Sigmoid colon (tissue), 7 donors: Measurements from ENCODE around the gene PPP2R2C. TPM values are rescaled to one million over a fixed set of nuclear protein-coding genes. Genes with fewer than 3 reads are reported as not detected.

ENCODE experiments used
- DNase-seq: peaks from one replicate; pipeline ENCODE4 v3.0.0-alpha.2; 2019
- H3K27ac ChIP-seq, 4 donors: fragments of 200-600 bp; sonication (generic); one replicate each; pipeline ENCODE4 v1.5.1; 2016 to 2019; ENCODE audit warnings: mild to moderate bottlenecking in 1 of 4
- H3K27me3 ChIP-seq, 3 donors: fragments of 200-600 bp; sonication (generic); one replicate each; pipeline ENCODE4 v1.5.1; 2019; ENCODE audit warnings: mild to moderate bottlenecking in 1 of 3
- H3K36me3 ChIP-seq, 4 donors: fragments of 200-600 bp; sonication (generic); one replicate each; pipeline ENCODE4 v1.5.1; 2016 to 2019
- H3K4me1 ChIP-seq, 4 donors: fragments of 200-600 bp; sonication (generic); one replicate each; pipeline ENCODE4 v1.5.1; 2017 to 2019
- H3K4me3 ChIP-seq, 4 donors: fragments of 200-600 bp; sonication (generic); one replicate each; pipeline ENCODE4 v1.5.1; 2017 to 2019; ENCODE audit warnings: mild to moderate bottlenecking in 2 of 4, moderate library complexity in 1 of 4
- H3K9me3 ChIP-seq, 4 donors: fragments of 200-600 bp in 3 of 4; sonication (generic) in 3 of 4; one replicate each; pipeline versions ENCODE4 v1.5.1 to v1.6.1; 2013 to 2019
- CTCF ChIP-seq, 4 experiments: fragments of 450-650 bp in 3 of 4; fragments of 200-600 bp in 1 of 4; IDR thresholded peaks; one replicate each; pipeline ENCODE4 v1.5.1; 2016 to 2019; ENCODE audit warnings: antibody characterized with exemption in 4 of 4, mild to moderate bottlenecking in 3 of 4, moderate library complexity in 2 of 4
- EP300 ChIP-seq, 4 donors: sonication (generic); formaldehyde crosslinking; IDR thresholded peaks; one replicate each; pipeline ENCODE4 v1.6.1; 2017; ENCODE audit warnings: antibody characterized with exemption in 4 of 4
- POLR2A ChIP-seq, 2 donors: fragments of 450-650 bp; IDR thresholded peaks; one replicate each; pipeline ENCODE4 v1.6.1; 2016; ENCODE audit warnings: antibody characterized with exemption in 2 of 2, mild to moderate bottlenecking in 2 of 2, moderate library complexity in 2 of 2
- POLR2AphosphoS5 ChIP-seq, 4 donors: sonication (generic); formaldehyde crosslinking; IDR thresholded peaks; one replicate each; pipeline ENCODE4 v1.6.1; 2017; ENCODE audit warnings: antibody characterized with exemption in 4 of 4
- WGBS, 2 donors: extraction: QIAGEN DNeasy Blood & Tissue Kit; methylation state at CpG; one replicate each; pipeline ENCODE4 v1.1.7; 2013; 5-methylcytosine and 5-hydroxymethylcytosine counted together
- intact Hi-C: fragments of 100-400 bp; cut with DNase I; formaldehyde crosslinking; loops from one replicate; pipeline ENCODE4 v1.15.1; 2023
- polyA plus RNA-seq, 3 donors: library from polyadenylated mRNA; stranded (reverse); fragments of 200-250 nt; gene quantifications; one replicate each; pipeline ENCODE4 v1.2.3, GENCODE V29; 2013
- total RNA-seq, 4 donors: library from RNA; depleted of rRNA; stranded (reverse); fragments of >200 nt; gene quantifications; one replicate each; pipeline ENCODE4 v1.1.0, GENCODE V29; 2016
- donor health status: healthy with polysubstance abuse.
- donor health status: Bipolar disorder and iron deficiency.
- donor health status: healthy.

Gene PPP2R2C
- total and polyA plus RNA-seq, 7 donors, result 0.49 to 2.8 (median 1.1) TPM; not detected in 2

GRCh38 chr4:6452897-6453687 lies 19.3 kb downstream of the PPP2R2C start:
- no peak overlapping the region for H3K27ac ChIP-seq
- DNase-seq, result no peak
- no peaks in the 10 kb centered on the region for H3K9me3 ChIP-seq
- no peaks in the 10 kb centered on the region for H3K36me3 ChIP-seq
- no peaks in the 10 kb centered on the region for H3K4me1 ChIP-seq
- peaks cover 0 to 26% (median 0%) of the 10 kb centered on the region in 3 donors for H3K27me3 ChIP-seq
- no peak for TF ChIP-seq POLR2AphosphoS5 (IDR thresholded peaks at IDR 0.05)
- no peak for TF ChIP-seq EP300 (IDR thresholded peaks at IDR 0.05)
- TF ChIP-seq POLR2A (IDR thresholded peaks at IDR 0.05), result no peak
- TF ChIP-seq CTCF (IDR thresholded peaks at IDR 0.05), result no peak
- intact Hi-C loops, result no loop called here
- WGBS, 2 donors, result 56 to 73% methylated on average over 20 of the region's 20 CpGs
- no peak overlapping the region for H3K4me3 ChIP-seq

GRCh38 chr4:6452116-6452896 lies 20.1 kb downstream of the PPP2R2C start:
- H3K4me1 ChIP-seq, result peaks cover 0 to under 1% (median 0%) of the 10 kb centered on the region in 4 donors
- H3K27me3 ChIP-seq, result peaks cover 0 to 28% (median 0%) of the 10 kb centered on the region in 3 donors
- H3K27ac ChIP-seq, result no peak overlapping the region
- H3K36me3 ChIP-seq, result no peaks in the 10 kb centered on the region
- DNase-seq, result no peak
- TF ChIP-seq POLR2A (IDR thresholded peaks at IDR 0.05), result no peak
- TF ChIP-seq POLR2AphosphoS5 (IDR thresholded peaks at IDR 0.05), result no peak
- no peak for TF ChIP-seq EP300 (IDR thresholded peaks at IDR 0.05)
- TF ChIP-seq CTCF (IDR thresholded peaks at IDR 0.05), result no peak
- no peak overlapping the region for H3K4me3 ChIP-seq
- WGBS, 2 donors, result 69 to 82% methylated on average over 11 of the region's 11 CpGs
- intact Hi-C loops, result no loop called here
- no peaks in the 10 kb centered on the region for H3K9me3 ChIP-seq

- H3K4me3 ChIP-seq, result no peak overlapping the region
- intact Hi-C loops, result no loop called here
- H3K36me3 ChIP-seq, result no peaks in the 10 kb centered on the region
- no peak overlapping the region for H3K27ac ChIP-seq
- 46 to 71% methylated on average over 6 of the region's 6 CpGs for WGBS, 2 donors
- H3K27me3 ChIP-seq, result peaks cover 0 to 33% (median 0%) of the 10 kb centered on the region in 3 donors
- TF ChIP-seq POLR2AphosphoS5 (IDR thresholded peaks at IDR 0.05) (no peak), POLR2A (IDR thresholded peaks at IDR 0.05) (no peak)
- no peak for DNase-seq
- no peaks in the 10 kb centered on the region for H3K9me3 ChIP-seq
- H3K4me1 ChIP-seq, result peaks cover 0 to 10% (median 10%) of the 10 kb centered on the region in 4 donors
These were observed 21.1 kb downstream of the PPP2R2C start for GRCh38 chr4:6451309-6451708.

- intact Hi-C loops, result no loop called here
- TF ChIP-seq CTCF (IDR thresholded peaks at IDR 0.05), result no peak
- no peak for TF ChIP-seq POLR2A (IDR thresholded peaks at IDR 0.05)
- no peak for TF ChIP-seq EP300 (IDR thresholded peaks at IDR 0.05)
- TF ChIP-seq POLR2AphosphoS5 (IDR thresholded peaks at IDR 0.05), result no peak
These were observed 21.7 kb downstream of the PPP2R2C start for GRCh38 chr4:6450709-6451108.

More at GRCh38 chr4:6450709-6451108, 21.7 kb downstream of the PPP2R2C start:
- H3K4me3 ChIP-seq, result no peak overlapping the region
- 66 to 86% methylated on average over 7 of the region's 7 CpGs for WGBS, 2 donors
- peaks cover 0 to 37% (median 0%) of the 10 kb centered on the region in 3 donors for H3K27me3 ChIP-seq
- H3K9me3 ChIP-seq, result no peaks in the 10 kb centered on the region
- no peak overlapping the region for H3K27ac ChIP-seq
- H3K36me3 ChIP-seq, result no peaks in the 10 kb centered on the region
- peaks cover 0 to 16% (median 14%) of the 10 kb centered on the region in 4 donors for H3K4me1 ChIP-seq
- no peak for DNase-seq
